HG03095 (cell line): Measurements from ENCODE around the gene GALT.
A peak's percentile ranks its signal among the peaks of the same experiment; 100 is the strongest.
"Not testable (repeated sequence)": the region's sequence is repeated elsewhere in the genome, so short reads cannot be mapped to it uniquely, and the experiment has no call there.

Experiments
- ATAC-seq: cut with Tn5 transposase; IDR thresholded peaks from one replicate; pipeline ENCODE4 v1.9.1; 2021; ENCODE audit warnings: moderate library complexity; ENCODE audit not compliant: unreplicated experiment

The GALT gene

DNA sequence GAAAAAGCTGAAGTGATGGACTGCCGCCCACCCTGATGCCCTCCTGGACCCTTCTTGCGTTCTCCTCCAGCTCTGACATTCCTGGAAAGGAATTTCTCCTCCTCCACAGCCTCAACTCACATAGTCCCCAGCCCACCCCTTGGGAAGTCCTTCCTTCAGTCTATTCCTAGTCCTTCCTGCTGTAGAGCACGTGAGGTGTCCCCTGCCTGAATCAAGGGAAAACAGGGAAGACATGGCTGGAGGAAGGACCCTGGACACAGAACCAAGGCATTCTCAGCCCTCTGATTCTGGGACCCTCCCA is 21.3 kb upstream of the GALT start:
- no peak for ATAC-seq

DNA sequence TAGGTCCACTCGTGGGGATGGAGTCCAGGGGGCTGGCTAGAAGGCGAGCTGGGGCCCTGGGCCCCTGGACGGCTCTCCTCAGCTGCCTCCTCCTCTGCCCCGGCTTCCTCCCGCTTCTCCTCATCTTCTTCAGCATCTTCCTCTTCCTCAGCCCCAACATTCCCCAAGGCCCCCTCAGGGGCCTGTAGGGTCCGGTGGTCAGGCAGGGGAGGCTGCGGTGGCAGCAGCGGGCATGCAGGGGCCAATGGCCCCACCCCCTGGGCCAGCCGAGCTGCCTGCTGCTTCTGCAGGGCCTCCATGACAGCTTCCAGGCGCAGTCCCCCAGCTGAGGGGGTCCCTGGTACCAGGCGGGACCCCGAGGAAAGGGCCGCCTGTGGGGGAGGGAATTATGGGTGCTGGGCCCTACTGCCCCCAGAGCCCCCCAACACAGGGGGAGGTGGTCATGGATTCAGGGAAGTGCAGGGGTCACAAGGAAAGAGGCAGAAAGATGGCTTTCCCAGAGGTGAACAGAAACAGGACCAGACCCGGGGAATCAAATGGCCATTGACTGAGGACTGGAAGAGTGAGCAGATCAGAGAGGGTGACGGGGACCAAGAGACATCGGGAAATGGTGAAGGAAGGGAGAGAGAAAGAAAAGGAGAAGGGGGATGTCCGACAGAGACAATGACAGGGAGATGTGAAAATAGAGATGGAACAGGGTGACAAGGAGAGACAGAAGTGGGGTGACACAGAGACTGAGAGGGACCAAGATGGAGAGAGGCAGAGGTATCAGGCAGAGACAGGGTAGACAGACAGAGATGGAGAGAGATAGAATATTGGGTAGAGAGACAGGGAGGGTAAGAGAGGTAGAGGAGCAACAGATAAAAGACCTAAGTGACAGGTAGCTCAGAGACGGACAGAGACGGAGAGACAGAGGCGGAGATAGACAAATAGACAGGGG is 18.5 kb upstream of the GALT start:
- no peak for ATAC-seq

DNA sequence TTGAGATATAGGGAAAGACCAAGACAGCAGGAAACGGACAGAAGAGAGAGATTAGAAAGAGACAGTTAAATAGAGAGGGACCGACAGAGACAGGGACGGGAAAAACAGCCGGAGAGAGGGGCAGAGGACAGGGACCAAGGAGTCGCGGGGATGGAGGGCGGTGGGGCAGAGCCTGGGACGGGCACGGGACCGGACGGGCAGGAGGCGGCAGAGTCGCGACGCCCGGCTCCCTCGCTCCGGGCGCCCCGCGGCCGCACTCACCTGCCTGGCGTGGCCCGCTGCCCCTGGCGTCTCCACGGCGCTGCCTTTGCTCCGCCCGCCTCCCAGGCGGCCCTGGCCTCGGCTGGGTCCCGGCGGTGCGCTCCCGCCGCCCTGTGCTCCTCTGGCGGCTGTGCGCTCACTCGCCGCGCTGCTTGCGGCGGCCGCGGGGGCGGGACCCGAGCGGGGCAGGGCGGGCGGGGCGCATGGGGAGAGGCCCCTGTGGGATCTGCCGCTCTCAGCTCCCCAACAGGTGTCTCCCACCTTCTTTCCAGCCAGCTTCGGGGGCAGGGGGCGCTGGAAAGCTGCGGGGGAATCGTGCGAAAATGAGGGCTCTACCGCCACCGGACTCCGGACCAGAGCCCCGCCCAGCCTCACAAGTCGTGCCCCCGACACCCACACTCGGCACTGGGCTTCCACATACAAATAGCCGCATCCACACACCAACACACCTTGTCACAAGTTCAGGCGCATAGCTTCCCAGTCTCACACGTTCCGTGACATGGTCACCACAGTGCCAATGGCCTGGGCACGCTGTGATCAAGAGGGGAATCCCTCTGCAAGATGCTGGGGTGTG is 17.6 kb upstream of the GALT start, which contains the start of gene ARID3C:
TSS of gene ARID3C (minus strand) at position 411 of the 835 bp plus-strand sequence. CDS start 1,052 bp downstream, outside the sequence.
- no peak for ATAC-seq

DNA sequence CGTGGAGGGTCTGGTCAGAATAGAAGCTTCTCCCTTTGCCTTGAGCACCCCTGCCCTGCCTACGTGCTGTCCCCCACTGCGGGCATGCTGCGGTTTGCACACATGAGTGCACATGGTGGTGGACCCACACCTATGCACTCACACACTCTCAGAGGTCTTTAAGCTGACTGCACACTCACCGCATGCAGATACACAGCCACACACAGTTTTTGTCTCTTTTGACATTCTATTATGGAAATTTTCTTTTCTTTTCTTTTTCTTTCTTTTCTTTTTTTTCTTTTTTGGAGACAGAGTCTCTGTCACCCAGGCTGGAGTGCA is 17.0 kb upstream of the GALT start:
- ATAC-seq = no peak

DNA sequence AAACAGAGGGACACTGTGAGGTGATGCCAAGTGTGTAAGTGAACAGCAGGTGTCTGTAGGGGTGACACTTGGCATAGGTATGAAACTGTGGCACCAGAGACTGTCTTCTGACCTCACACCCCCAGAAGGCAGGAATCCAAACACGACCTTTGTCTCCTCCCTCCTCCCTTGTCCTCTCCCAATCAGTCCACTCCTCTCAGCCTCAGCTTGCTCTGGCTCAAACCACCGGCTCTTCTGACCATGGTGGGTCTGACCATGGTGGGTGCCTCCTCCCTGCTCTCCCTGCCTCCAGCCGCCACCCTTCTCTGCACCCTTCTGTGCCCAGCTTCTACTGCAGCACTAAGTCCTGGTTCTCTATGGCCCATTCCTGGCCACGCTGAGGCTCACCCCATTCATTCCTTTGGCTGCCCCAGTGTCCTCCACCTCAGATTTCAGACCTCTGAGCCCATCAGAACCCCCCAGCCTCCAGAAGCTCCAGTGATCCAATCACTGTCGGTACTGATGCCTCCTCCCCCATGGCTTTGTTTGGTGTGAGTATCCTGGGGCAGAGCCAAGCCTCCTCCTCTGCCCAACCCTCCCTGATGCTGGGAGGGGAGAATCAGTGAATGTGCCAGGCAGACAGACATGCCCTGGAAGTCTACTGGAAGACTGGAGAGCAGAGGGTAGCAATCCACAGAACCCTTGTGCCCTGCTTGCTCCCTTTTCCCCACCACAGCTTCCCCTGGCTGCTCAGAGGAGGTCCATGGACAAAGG is 15.9 kb upstream of the GALT start:
- no peak for ATAC-seq

DNA sequence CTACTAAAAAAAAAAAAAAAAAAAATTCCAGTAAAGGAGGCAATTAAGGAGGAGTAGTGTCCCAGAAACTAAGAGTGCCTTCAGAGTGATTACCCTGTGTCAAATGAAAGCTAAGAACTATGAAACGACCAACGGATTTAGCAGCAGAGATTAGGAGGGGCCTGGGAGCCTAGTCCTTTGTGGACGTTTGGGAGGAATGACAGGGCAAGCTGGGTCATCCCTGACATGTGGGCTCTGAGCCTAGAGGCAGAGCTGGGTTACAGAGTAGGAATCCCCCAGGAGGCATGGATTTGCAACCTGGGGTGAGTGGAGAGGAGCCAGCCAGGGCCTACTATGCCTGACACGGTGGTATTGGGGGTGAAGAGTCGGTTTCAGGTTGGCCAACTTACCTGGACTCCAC is 13.3 kb upstream of the GALT start:
- ATAC-seq = no peak

DNA sequence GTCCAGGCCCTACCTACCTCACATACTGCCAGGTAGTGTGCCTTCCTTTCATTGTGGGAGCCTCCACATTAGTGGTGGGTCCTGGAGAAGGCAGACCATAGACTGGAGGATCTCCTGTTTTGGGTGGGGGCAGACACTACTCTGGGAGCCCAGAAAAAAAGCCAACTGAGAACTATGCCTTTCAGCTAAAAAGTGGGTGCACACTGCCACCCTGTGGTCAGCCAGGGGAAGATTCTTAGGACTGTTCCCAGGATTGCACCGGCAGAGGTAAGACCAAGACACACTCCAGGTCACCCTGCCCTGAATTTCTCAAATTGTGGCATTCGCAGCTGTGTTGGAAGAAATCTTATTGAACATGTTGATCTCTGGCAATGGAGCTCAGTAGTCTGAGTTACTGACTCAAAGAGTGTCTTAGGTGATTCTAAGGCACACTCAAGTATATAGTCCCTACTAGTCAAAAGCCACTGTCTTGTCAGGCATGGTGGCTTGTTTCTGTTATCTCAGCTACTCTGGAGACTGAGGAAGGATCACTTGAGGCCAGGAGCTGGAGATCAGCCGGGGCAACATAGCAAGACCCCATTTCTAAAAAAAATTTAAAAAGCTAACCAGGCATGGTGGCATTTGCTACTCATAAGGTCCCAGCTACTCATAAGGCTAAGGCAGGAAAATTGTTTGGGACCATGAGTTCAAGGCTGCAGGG is 12.5 kb upstream of the GALT start:
- no peak for ATAC-seq

DNA sequence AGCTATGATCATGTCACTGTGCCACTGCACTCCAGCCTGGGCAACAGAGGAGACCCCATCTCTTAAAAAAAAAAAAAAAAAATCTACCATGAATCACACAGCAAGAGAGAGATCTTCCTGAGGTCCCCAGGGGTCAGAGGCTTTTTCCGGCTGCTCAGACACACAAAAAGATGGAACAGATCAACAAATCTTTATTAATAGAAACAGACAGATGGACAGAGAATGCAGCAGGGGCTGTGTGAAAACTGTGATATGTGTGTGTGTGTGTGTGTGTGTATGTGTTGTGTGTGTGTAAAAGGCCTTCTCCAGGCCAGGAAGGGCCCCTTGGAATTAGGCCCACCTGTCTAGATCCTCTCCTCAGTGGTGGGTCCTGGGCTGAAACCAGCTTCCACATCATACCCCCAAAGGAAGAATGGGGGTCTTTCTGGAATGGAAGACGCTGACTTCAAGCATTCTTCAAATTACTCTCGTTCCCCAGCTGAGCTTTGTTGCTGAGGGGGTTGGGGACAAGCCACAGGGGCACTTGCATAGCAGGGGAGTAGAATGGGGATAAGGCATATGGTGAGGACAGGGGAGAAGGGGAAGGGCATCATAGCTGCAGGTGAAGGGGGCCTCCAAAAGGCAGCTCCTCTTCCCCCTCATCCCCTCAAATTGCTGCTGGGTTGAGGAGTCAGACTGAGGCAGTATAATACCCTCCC is 11.8 kb upstream of the GALT start:
- no peak for ATAC-seq

DNA sequence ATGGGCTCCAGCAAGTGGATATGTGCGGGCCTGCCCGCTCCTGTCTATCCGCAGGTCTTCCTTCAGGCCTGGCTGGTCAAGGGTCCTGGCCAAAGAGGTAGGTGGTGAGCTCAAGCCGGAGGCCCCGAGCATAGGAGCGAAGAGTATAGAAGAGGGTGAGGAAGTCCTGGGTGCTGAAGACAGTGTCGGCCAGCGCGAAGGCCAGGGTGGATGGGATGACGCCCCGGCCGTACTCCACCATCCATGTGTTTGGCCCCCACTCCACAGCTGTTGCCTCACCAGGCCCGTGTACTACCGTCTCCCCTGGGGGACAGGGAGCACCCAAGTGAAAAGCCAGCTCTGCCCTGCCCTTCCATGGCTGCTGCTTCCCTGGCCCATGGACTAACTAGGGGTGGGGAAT is 10.9 kb upstream of the GALT start:
- ATAC-seq = no peak

DNA sequence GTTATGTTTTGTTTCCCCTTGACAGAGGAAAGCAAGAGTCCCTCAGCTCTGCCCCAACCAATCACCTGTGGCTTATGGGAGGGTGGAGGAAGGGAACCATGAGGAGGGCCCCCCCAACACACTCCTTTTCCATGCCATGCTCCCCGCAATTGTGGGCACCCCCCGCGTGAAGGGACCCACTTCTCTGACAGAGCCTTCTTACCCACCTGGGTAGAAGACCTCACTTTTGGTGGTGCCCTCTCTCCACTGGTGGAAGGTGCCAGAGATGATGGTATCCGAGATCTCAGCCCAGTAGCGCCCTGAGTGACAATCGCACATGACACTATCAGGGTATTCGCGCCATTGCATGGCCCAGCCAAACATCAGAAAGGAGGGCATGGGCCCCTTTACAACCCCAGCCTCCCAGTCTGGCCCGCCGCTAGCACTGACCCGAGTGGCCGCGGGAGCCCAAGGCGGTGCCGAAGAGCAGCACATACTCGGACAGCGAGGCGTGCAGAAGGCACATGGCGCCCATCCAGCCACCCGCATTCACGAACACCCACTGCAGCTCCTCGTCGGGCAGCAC is 9.6 kb upstream of the GALT start:
- ATAC-seq = peak; percentile 9

DNA sequence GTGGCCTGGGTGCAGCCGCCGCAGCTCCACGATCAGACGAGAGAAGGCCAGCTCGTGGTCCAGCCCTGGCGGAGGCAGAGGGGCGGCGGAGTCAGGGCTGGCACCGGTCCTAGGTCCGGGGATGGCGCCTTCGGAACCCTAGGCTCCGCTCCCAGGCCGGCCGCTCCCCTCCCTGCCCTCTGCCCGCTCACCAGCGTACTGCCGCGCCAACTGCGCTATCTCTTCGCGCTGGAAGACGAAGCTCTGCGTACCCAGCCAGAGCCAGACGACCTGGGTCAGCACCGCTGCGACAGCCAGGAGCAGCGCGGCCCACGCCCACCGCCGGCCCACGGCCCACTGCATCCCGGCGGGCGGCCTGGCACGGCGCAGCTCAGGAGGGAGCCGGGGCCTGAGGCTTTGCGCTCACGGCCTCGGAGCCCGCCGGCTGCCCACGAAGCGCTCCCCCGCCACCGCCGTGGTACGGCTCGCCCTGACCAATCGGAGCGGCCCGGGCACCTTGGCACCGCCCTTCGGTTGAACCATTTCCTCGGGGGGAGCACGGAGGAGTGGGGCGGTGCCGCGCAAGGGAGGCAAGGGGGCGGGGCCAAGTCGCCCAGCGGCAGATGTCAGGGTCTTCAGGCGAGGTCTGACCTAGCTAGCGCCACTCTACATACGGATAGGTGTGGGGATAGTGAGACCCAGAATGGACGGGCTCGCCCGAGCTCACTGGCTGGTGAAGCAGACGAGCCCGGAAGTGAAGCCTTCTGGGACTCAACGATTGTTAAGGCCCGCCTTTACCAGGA is 8.9 kb upstream of the GALT start, which contains the start of gene SIGMAR1:
TSS of gene SIGMAR1 (minus strand) at position 432 of the 782 bp plus-strand sequence. CDS start at position 342, 90 bp downstream.
- peak; percentile 87 for ATAC-seq

DNA sequence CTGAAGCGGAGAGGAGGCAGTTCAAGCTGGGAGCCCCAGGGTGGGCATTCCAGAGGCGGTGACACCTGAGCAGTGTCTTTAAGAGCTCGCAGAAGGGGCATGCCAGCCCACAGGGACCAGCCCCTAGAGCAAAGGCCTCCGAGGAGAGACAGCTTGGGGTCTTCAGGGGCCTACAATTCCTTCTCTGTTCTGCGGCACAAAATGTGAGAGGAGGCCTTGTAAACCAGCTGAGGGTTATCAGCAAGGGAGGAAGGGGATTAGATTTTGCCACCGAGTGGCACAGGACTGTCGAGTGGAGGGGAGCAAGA is 8.4 kb upstream of the GALT start:
- no peak for ATAC-seq

DNA sequence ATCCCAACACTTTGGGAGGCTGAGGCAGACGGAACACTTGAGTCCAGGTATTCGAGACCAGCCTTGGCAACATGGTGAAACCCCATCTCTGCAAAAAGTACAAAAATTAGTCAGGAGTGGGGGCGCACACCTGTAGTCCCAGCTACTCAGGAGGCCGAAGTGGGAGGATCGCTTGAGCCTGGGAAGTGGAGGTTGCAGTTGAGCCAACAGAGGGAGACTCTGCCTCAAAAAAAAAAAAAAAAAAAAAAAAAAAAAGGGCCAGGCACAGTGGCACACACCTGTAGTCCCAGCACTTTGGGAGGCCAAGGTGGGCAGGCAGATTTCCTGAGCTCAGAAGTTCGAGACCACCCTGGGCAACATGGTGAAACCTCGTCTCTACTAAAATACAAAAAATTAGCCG is 7.2 kb upstream of the GALT start:
- not testable (repeated sequence) for ATAC-seq

DNA sequence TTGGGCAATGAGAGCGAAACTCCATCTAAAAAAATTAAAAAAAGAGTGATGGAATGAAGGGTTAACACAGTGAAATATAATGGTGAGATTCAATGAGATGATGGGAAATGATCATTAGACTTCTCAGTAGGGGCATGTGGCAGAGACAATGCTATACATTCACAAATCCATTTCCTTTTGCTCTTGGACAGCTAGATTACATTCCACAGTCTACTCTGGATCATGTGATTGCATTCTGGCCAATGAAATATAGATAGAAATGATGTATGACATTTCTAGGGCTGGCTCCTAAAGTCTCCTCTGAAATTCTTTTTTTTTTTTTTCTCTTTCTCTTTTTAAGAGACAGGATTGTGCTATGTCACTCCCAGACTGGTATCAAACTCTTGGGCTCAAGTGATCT is 3.8 kb upstream of the GALT start:
- ATAC-seq = no peak

DNA sequence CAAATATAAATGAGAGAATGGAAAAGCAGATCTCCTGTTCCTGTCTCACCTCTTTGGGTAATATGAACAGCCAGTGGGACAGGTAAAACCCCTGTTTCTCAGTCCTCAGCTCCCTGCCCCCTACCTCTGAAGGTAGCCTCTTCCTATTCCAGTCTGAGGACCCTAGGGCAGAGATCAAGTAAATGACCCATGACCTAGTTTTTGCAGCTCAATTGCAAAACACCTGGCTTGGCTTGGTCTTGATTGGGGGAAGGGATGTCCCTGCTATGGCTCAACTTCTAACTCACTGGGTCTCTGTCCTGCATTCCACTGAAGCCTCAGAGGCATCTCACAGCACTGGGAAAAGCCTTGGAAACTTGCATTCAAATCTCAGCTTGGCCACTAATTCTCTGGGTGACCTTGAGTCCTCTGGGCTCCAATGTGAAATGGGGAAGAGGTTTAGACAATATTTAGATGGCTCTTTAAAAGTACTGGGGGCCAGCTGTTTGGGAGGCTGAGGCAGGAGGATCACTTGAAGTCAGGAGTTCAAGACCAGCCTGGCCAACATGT is 1.6 kb upstream of the GALT start:
- ATAC-seq = no peak

DNA sequence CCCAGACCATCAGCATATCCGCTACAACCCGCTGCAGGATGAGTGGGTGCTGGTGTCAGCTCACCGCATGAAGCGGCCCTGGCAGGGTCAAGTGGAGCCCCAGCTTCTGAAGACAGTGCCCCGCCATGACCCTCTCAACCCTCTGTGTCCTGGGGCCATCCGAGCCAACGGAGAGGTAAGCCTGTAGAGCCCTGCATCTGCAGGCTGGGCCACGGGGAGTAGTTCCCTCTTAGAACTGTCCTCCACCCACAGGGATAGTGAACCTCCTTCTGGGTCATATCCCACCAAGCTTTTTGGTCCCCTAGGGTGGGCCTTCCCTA is 569 bp downstream of the GALT start:
- peak; percentile 24 for ATAC-seq

DNA sequence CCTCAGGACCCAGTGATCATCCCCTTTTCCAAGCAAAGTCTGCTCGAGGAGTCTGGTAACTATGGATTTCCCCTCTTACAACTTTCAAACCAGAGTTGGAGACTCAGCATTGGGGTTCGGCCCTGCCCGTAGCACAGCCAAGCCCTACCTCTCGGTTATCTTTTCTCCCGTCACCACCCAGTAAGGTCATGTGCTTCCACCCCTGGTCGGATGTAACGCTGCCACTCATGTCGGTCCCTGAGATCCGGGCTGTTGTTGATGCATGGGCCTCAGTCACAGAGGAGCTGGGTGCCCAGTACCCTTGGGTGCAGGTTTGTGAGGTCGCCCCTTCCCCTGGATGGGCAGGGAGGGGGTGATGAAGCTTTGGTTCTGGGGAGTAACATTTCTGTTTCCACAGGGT is 1.2 kb downstream of the GALT start:
- ATAC-seq = no peak

DNA sequence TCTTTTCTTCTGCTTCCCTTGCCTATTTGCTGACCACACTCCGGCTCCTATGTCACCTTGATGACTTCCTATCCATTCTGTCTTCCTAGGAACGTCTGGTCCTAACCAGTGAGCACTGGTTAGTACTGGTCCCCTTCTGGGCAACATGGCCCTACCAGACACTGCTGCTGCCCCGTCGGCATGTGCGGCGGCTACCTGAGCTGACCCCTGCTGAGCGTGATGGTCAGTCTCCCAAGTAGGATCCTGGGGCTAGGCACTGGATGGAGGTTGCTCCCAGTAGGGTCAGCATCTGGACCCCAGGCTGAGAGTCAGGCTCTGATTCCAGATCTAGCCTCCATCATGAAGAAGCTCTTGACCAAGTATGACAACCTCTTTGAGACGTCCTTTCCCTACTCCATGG is 2.2 kb downstream of the GALT start:
- no peak for ATAC-seq

DNA sequence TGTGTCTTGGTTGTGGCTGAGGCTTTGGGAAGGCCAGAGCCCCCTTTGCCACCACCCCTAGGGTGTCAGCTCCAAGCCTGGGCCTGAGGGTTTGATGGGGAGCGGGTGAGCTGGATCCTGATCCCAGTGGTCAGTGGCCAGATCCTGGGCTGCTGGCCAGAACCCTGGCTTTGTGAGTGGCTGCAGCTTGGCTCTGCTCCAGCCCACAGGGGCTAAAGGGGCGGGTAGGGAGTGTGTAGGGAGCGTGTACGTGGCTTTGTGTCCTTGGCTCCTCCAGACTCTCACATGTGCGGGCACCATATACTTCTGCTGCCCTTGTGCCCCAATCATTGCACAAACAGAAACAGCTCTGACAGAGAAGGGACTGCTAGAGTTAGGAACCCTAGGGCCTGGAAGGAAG is 4.3 kb downstream of the GALT start:
- no peak for ATAC-seq
